Measurements from ENCODE around the gene TTC7B.

DNA sequence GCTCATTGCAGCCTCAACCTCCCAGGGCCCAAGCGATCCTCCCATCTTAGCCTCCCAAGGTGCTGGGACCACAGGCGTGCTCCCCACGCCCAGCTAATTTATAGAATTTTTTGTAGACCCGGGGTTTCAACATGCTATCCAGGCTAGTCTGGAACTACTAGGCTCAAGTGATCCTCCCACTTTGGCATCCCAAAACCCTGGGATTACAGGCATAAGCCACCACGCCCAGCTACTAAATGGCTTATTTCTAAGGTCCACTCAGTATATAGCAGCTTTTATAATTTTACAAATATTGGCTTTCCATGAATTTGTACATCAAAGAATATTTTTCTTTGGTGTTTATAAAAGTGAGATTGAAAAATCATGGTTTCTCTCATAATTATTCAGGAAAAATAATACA lies 167.8 kb downstream of the TTC7B start:
- TF ChIP-seq ZNF274 (IDR thresholded peaks at IDR 0.05; ENCODE audit: low read depth, low read length) (no peak), YY1 (IDR thresholded peaks at IDR 0.05; ENCODE audit: insufficient read depth, insufficient read length) (no peak), SUZ12 (IDR thresholded peaks at IDR 0.05; ENCODE audit: extremely low read depth, insufficient read depth, insufficient read length) (no peak)

All from NT2/D1 (cell line).